Panc1 (cell line): ENCODE results near the gene ALDOA. TPM values are rescaled to one million over a fixed set of nuclear protein-coding genes. Genes with fewer than 3 reads are reported as not detected.
"Not testable (repeated sequence)": the region's sequence is repeated elsewhere in the genome, so short reads cannot be mapped to it uniquely, and the experiment has no call there.

ENCODE experiments used
- ATAC-seq: fragments of 200-7000 bp; cut with Tn5 transposase; 2 replicates; pipeline ENCODE4 v1.9.1; 2020; ENCODE audit warnings: mild to moderate bottlenecking, moderate library complexity
- BruUV-seq: library from RNA; stranded (reverse); fragments of 400-500 nt; replicated peaks from 2 replicates; lab custom pipeline; 2021; lab: Mats Ljungman, UMichigan
- CTCF ChIA-PET: fragments of 300-600 bp; sonication (Branson Sonifier 250); formaldehyde crosslinking; loops from one replicate; lab custom pipeline; 2022; ENCODE audit warnings: antibody characterized with exemption; lab: Charles Lee
- POLR2A ChIA-PET: fragments of 300-600 bp; sonication (Branson Sonifier 250); formaldehyde crosslinking; loops from one replicate; lab custom pipeline; 2022; ENCODE audit warnings: antibody characterized with exemption; lab: Charles Lee
- DNase-seq: peaks from one replicate; pipeline ENCODE4 v3.0.0-alpha.2; 2010; ENCODE audit warnings: low read depth, low spot score
- H3K27ac ChIP-seq: 2 replicates; pipeline ENCODE4 v1.5.1; 2011; ENCODE audit warnings: mild to moderate bottlenecking, low read length, inconsistent platforms
- H3K27me3 ChIP-seq: fragments of 200-500 bp; sonication (Bioruptor generic); 2 replicates; pipeline ENCODE4 v1.6.0; 2014; ENCODE audit warnings: low read length, inconsistent platforms; ENCODE audit not compliant: control insufficient read depth, insufficient read depth
- H3K36me3 ChIP-seq: fragments of 200-500 bp; sonication (Bioruptor generic); 2 replicates; pipeline ENCODE4 v1.5.1; 2014; ENCODE audit warnings: inconsistent platforms, mild to moderate bottlenecking, low read length, moderate library complexity; ENCODE audit not compliant: control insufficient read depth, insufficient read depth
- H3K4me1 ChIP-seq: 2 replicates; pipeline ENCODE4 v1.5.1; 2011; ENCODE audit warnings: inconsistent platforms, mild to moderate bottlenecking, low read length, moderate library complexity; ENCODE audit not compliant: control insufficient read depth, insufficient read depth
- H3K4me3 ChIP-seq, 2 experiments: 2 replicates each; pipeline ENCODE4 v1.5.1; 2011 to 2012; ENCODE audit warnings: low read depth in 2 of 2, low read length in 2 of 2, mild to moderate bottlenecking in 2 of 2, inconsistent platforms in 1 of 2, moderate library complexity in 1 of 2
- H3K9me3 ChIP-seq: fragments of 200-500 bp; sonication (Bioruptor generic); 2 replicates; pipeline ENCODE4 v1.5.1; 2014; ENCODE audit warnings: low read depth, mild to moderate bottlenecking, inconsistent platforms, low read length, moderate library complexity; ENCODE audit not compliant: control insufficient read depth, insufficient read depth
- POLR2AphosphoS5 ChIP-seq: IDR thresholded peaks from 2 replicates; pipeline ENCODE4 v1.6.1; 2012; ENCODE audit warnings: mild to moderate bottlenecking, low read depth, low read length, moderate library complexity
- SIN3A ChIP-seq: IDR thresholded peaks from 2 replicates; pipeline ENCODE4 v1.6.1; 2012; ENCODE audit warnings: low read depth, mild to moderate bottlenecking, low read length, moderate library complexity, borderline replicate concordance; ENCODE audit not compliant: insufficient read depth
- TCF7L2 ChIP-seq: IDR thresholded peaks from 2 replicates; pipeline ENCODE4 v1.6.1; 2011; ENCODE audit warnings: mild to moderate bottlenecking, low read depth, low read length, inconsistent platforms
- in situ Hi-C: cut with HindIII; loops from 2 replicates; pipeline ENCODE4 v1.10.0; 2016; ENCODE audit warnings: low sequenced_read_pairs, low pct_unique_long_range_greater_than_20kb
- intact Hi-C: fragments of 100-400 bp; cut with micrococcal nuclease; formaldehyde crosslinking; loops from one replicate; pipeline ENCODE4 v1.10.0; 2022; ENCODE audit not compliant: unreplicated experiment
- total RNA-seq: library from RNA; stranded (reverse); gene quantifications from one replicate; pipeline ENCODE4 v1.2.1, GENCODE V29; 2021; ENCODE audit not compliant: unreplicated experiment
- TF ChIP-seq, protein P1 (sequence below): fragments of 450-650 bp; IDR thresholded peaks from 2 replicates; pipeline ENCODE4 v1.5.1; 2017; ENCODE audit warnings: mild to moderate bottlenecking
- TF ChIP-seq, protein P2 (sequence below), 2 experiments: IDR thresholded peaks; 2 replicates each; pipeline ENCODE4 v1.6.1; 2011 to 2012; ENCODE audit warnings: low read depth in 2 of 2, control low read depth in 1 of 2, low read length in 1 of 2, mild to moderate bottlenecking in 1 of 2, moderate library complexity in 1 of 2; ENCODE audit not compliant: insufficient read depth in 1 of 2

The ALDOA gene
- total RNA-seq, 1 experiment from 2014 or later = 2,516 TPM

DNA sequence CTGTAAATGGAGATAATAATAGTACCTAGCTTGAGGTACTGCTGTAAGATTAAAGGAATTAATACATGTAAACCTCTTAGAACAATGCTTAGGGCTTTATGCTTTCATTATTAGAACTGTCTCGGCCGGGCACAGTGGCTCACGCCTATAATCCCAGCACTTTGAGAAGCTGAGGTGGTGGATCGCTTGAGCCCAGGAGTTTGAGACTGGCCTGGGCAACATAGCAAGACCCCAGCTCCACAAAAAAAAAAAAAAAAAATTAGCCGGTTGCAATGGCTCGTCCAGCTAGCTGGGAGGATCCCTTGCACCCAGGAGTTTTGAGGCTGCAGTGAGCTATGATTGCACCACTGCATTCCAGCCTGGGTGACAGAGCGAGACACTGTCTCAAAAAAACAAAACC lies 49.3 kb downstream of the ALDOA start:
- POLR2A ChIA-PET, ATAC-seq, in situ Hi-C loops, DNase-seq, H3K27me3 ChIP-seq, H3K4me3 ChIP-seq, BruUV-seq, H3K36me3 ChIP-seq, H3K4me1 ChIP-seq, intact Hi-C loops, H3K27ac ChIP-seq, H3K9me3 ChIP-seq: not testable (repeated sequence)
- CTCF ChIA-PET = interaction anchor here (0.6 kb wide), 1 partner anchor 63 kb away, joined by 3 read pairs; no protein-coding TSS in a partner anchor

DNA sequence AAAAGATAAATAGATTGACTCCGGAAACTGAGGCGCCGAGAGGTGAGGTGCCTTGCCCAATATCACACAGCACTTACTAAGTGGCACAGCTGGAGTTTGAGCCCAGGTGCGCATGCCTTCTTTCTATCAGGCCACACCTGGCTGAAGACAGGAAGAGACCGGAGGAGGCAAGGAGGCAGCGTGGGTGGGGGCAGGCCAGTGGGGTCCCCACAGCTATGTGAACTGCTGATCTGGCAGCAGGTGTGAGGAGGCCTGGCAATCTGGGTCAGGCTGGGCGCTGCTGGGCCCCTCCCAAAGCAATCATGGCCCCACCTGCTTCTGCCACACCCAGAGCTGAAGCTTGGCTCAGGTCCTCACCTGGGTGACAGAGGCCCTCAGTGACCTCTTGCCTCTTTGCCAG lies 49.7 kb downstream of the ALDOA start:
- intact Hi-C loops (no loop called here), in situ Hi-C loops (no loop called here)
- H3K9me3 ChIP-seq = no peaks in the 10 kb centered on the region

DNA sequence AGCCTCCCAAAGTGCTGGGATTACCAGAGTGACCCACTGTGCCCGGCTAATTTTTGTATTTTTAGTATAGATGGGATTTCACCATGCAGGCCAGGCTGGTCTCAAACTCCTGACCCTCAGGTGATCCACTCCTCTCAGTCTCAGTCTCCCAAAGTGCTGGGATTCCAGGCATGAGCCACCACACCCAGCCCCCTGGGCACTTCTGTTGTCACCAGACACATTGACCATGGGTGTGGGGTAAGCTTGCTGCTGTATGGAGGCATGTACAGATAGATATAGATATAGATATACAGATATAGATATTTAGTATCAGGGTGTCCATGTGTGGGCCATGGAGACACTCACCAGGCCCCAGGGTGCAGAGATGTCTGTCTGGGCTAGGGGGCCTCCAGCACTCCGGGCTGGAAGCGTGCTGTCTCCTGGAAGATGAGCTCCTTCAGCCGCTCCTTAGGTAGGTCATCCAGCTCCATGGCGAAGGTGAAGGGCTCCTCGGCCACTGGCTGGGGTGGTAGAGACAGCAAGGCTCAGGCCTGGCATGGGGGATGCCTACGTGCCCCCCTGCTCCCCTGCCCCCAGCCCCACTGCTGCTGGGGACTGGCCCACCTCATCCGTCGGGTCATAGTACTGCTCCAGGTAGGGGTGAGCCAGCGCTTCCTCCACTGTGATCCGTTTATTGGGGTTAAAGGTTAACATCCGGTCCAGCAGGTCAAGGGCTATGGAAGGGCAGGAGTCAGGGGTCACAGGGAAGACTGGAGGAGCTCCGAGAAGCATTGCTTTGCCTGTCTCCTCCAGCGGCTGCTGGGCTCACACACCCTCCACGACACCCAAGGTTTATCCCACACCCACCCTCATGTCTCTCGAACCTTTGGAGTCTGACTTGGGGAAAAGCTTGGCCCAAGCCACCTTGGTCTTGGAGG lies 51.0 kb downstream of the ALDOA start:
- DNase-seq (no peak), ATAC-seq (no peak)
- in situ Hi-C loops (no loop called here), intact Hi-C loops (no loop called here)
- H3K9me3 ChIP-seq = no peaks in the 10 kb centered on the region
- no peaks in the 10 kb centered on the region; the same call in 1 of the 2 replicates for H3K4me1 ChIP-seq
- no TSS peak for BruUV-seq
- POLR2A ChIA-PET = no interaction called here
- CTCF ChIA-PET = interaction anchor here (0.5 to 0.6 kb wide), 4 partner anchors 43 to 274 kb away, joined by 3 to 4 read pairs (median 4); no protein-coding TSS in a partner anchor
- H3K27ac ChIP-seq = no peak overlapping the region
- TF ChIP-seq TCF7L2 (no peak), POLR2AphosphoS5 (no peak), SIN3A (no peak)
- TF ChIP-seq, protein P1, sequence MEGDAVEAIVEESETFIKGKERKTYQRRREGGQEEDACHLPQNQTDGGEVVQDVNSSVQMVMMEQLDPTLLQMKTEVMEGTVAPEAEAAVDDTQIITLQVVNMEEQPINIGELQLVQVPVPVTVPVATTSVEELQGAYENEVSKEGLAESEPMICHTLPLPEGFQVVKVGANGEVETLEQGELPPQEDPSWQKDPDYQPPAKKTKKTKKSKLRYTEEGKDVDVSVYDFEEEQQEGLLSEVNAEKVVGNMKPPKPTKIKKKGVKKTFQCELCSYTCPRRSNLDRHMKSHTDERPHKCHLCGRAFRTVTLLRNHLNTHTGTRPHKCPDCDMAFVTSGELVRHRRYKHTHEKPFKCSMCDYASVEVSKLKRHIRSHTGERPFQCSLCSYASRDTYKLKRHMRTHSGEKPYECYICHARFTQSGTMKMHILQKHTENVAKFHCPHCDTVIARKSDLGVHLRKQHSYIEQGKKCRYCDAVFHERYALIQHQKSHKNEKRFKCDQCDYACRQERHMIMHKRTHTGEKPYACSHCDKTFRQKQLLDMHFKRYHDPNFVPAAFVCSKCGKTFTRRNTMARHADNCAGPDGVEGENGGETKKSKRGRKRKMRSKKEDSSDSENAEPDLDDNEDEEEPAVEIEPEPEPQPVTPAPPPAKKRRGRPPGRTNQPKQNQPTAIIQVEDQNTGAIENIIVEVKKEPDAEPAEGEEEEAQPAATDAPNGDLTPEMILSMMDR = no peak
- TF ChIP-seq, protein P2, sequence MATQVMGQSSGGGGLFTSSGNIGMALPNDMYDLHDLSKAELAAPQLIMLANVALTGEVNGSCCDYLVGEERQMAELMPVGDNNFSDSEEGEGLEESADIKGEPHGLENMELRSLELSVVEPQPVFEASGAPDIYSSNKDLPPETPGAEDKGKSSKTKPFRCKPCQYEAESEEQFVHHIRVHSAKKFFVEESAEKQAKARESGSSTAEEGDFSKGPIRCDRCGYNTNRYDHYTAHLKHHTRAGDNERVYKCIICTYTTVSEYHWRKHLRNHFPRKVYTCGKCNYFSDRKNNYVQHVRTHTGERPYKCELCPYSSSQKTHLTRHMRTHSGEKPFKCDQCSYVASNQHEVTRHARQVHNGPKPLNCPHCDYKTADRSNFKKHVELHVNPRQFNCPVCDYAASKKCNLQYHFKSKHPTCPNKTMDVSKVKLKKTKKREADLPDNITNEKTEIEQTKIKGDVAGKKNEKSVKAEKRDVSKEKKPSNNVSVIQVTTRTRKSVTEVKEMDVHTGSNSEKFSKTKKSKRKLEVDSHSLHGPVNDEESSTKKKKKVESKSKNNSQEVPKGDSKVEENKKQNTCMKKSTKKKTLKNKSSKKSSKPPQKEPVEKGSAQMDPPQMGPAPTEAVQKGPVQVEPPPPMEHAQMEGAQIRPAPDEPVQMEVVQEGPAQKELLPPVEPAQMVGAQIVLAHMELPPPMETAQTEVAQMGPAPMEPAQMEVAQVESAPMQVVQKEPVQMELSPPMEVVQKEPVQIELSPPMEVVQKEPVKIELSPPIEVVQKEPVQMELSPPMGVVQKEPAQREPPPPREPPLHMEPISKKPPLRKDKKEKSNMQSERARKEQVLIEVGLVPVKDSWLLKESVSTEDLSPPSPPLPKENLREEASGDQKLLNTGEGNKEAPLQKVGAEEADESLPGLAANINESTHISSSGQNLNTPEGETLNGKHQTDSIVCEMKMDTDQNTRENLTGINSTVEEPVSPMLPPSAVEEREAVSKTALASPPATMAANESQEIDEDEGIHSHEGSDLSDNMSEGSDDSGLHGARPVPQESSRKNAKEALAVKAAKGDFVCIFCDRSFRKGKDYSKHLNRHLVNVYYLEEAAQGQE (IDR thresholded peaks at IDR 0.05; ENCODE audit: insufficient read depth in 1 of 2, low read depth in 2 of 2, low read length in 1 of 2) = no peak
- no peaks in the 10 kb centered on the region for H3K27me3 ChIP-seq
- H3K36me3 ChIP-seq = no peaks in the 10 kb centered on the region
- no peak overlapping the region for H3K4me3 ChIP-seq

More for the DNA sequence above, 49.7 kb downstream of the ALDOA start:
- no peak for TF ChIP-seq SIN3A
- TF ChIP-seq, protein P2 (IDR thresholded peaks at IDR 0.05; ENCODE audit: insufficient read depth in 1 of 2, low read depth in 2 of 2, low read length in 1 of 2) = no peak
- no peak for TF ChIP-seq POLR2AphosphoS5
- ATAC-seq (no peak), DNase-seq (no peak)
- ChIA-PET POLR2A (no interaction called here), CTCF (no interaction called here)
- no TSS peak for BruUV-seq
- Histone ChIP-seq H3K36me3 (no peaks in the 10 kb centered on the region), H3K27me3 (no peaks in the 10 kb centered on the region), H3K4me3 (no peak overlapping the region), H3K27ac (no peak overlapping the region), H3K4me1 (no peaks in the 10 kb centered on the region)
